ENCODE measurements around the gene IL36B. TPM values are rescaled to one million over a fixed set of nuclear protein-coding genes. Genes with fewer than 3 reads are reported as not detected.

IL36B gene
- total RNA-seq, 1 donor from 2014 or later: not detected

DNA sequence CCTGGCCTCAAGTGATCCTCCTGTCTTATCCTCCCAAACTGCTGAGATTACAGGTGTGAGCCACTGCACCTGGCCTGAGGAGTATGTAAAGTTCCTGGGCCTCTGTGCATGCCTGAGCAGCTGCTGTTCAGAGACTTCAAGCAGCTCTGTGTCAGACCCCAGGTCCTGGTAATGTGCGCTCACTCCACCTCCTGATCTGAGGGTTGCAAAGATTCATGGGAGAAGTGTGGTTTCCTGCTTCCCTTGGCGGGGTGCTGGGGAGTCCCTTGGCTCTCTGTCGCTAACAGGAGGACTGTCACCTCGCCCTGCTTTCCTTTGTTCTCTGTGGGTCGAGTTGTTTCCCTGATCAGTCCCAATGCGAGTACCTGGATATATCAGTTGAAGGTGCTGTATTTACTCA lies 56.0 kb downstream of the IL36B start:
- no peaks in the 10 kb centered on the region for H3K4me1 ChIP-seq
- H3K4me3 ChIP-seq: no peak overlapping the region
- intact Hi-C loops (cut with DNase I): no loop called here
- no peaks in the 10 kb centered on the region for H3K27me3 ChIP-seq
- no peaks in the 10 kb centered on the region for H3K36me3 ChIP-seq
- TF ChIP-seq, protein P1, sequence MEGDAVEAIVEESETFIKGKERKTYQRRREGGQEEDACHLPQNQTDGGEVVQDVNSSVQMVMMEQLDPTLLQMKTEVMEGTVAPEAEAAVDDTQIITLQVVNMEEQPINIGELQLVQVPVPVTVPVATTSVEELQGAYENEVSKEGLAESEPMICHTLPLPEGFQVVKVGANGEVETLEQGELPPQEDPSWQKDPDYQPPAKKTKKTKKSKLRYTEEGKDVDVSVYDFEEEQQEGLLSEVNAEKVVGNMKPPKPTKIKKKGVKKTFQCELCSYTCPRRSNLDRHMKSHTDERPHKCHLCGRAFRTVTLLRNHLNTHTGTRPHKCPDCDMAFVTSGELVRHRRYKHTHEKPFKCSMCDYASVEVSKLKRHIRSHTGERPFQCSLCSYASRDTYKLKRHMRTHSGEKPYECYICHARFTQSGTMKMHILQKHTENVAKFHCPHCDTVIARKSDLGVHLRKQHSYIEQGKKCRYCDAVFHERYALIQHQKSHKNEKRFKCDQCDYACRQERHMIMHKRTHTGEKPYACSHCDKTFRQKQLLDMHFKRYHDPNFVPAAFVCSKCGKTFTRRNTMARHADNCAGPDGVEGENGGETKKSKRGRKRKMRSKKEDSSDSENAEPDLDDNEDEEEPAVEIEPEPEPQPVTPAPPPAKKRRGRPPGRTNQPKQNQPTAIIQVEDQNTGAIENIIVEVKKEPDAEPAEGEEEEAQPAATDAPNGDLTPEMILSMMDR (IDR thresholded peaks at IDR 0.05): no peak
- DNase-seq (ENCODE audit: low spot score in 2 of 2): no peak
- no peak overlapping the region for H3K27ac ChIP-seq
- peaks cover 0 to 4% of the 10 kb centered on the region in 2 donors for H3K9me3 ChIP-seq

DNA sequence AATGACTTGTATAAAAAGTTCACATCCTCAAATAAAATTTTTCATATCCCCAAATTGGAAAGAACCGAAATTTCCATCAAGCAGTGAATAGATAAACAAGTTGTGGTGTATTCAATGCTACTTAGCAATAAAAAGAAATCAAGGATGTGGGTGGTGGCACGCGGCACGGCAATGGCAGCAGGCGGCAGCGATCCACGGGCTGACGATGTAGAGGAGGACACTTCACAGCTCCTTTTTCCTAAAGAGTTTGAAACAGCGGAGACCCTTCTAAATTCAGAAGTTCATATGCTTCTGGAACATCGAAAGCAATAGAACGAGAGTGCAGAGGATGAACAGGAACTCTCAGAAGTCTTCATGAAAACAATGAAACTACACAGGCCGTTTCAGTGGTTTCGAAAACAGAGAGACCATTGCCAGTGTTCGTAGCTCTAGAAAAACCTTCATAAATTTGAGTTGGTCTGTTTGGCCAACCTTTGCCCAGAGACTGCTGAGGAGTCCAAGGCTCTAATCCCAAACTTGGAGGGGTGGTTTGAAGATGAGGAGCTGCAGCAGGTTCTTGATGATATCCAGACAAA lies 57.2 kb downstream of the IL36B start:
- intact Hi-C loops (cut with DNase I): no loop called here

DNA sequence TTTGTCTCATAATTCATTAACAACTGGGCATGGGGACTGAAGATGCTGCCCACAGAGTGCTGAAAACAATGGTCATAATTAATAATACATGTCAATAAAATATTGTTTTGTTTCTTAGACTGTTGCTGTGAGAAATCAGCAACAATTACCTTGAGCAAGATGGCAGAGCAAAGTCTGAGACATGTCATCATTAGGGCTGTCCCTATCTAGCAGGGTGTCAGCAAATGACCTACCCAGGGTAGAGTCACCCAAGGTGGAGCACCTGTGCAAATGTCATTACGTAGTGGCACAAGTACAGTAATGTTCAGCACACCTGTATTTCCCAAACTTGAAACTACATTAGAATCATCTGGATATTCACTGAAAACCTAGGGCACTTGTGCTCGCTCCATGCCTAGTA lies 58.0 kb downstream of the IL36B start:
- DNase-seq (ENCODE audit: low spot score in 2 of 2): no peak
- intact Hi-C loops (cut with DNase I): no loop called here

More for the DNA sequence above, 57.2 kb downstream of the IL36B start:
- TF ChIP-seq, protein P1 (IDR thresholded peaks at IDR 0.05): no peak
- Histone ChIP-seq H3K9me3 (peaks cover 0 to 4% of the 10 kb centered on the region in 2 donors), H3K27ac (no peak overlapping the region), H3K27me3 (no peaks in the 10 kb centered on the region), H3K4me3 (no peak overlapping the region), H3K36me3 (no peaks in the 10 kb centered on the region), H3K4me1 (no peaks in the 10 kb centered on the region)
- no peak for DNase-seq (ENCODE audit: low spot score in 2 of 2)

DNA sequence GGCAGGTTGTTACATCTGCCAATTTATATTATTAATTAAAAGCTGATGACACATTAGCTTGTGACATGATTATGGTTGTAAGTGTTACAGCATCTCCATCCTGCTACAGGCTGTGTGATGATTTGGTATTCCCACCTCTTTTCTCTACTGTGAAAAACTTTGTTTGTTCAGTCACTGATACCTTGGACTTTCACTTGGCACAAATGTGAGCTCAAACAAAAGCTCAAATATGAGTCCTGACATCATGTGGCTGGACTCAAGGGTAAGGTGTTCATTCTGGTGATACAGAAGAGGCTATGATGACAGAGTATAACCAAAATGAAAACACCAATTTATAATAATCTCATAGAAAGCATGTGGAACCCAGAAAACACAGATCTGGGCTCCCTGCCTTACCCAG lies 58.8 kb downstream of the IL36B start:
- no peak overlapping the region for H3K4me3 ChIP-seq
- H3K27ac ChIP-seq: no peak overlapping the region
- H3K9me3 ChIP-seq: peaks cover 0 to 4% of the 10 kb centered on the region in 2 donors
- H3K36me3 ChIP-seq: no peaks in the 10 kb centered on the region
- H3K27me3 ChIP-seq: no peaks in the 10 kb centered on the region
- H3K4me1 ChIP-seq: no peaks in the 10 kb centered on the region
- TF ChIP-seq, protein P1 (IDR thresholded peaks at IDR 0.05): no peak
- no peak for DNase-seq (ENCODE audit: low spot score in 2 of 2)
- intact Hi-C loops (cut with DNase I): no loop called here

More for the DNA sequence above, 58.0 kb downstream of the IL36B start:
- TF ChIP-seq, protein P1 (IDR thresholded peaks at IDR 0.05): no peak
- Histone ChIP-seq H3K4me1 (no peaks in the 10 kb centered on the region), H3K4me3 (no peak overlapping the region), H3K27me3 (no peaks in the 10 kb centered on the region), H3K9me3 (peaks cover 0 to 4% of the 10 kb centered on the region in 2 donors), H3K36me3 (no peaks in the 10 kb centered on the region), H3K27ac (no peak overlapping the region)

DNA sequence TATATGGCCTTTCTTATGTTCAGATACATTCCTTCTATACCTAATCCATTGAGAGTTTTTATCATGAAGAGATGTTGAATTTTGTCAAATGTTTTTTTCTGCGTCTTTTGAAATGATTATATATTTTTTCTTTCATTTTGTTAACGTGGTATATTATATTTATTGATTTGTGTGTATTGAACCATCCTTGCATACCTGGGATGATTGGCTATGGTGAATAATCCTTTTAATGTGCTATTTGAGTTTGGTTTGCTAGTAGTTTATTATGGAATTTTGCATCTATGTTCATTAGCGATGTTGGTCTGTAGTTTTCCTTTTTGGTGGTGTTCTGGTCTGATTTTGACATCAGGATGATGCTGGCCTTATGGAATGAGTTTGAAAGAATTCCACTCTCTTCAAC lies 63.1 kb downstream of the IL36B start:
- intact Hi-C loops (cut with DNase I): no loop called here
- no peak overlapping the region for H3K4me3 ChIP-seq
- TF ChIP-seq, protein P1 (IDR thresholded peaks at IDR 0.05): no peak

DNA sequence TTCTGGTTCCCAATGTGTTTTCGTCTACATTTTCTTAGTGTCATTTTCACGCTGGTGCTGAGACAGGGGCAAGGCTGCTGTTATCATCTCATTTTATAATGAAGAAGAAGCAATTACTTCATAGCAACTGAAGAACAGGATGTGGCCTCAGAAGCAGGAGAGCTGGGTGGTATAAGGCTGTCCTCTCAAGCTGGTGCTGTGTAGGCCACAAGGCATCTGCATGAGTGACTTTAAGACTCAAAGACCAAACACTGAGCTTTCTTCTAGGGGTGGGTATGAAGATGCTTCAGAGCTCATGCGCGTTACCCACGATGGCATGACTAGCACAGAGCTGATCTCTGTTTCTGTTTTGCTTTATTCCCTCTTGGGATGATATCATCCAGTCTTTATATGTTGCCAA lies 67.6 kb downstream of the IL36B start:
- H3K4me1 ChIP-seq: no peaks in the 10 kb centered on the region
- H3K27me3 ChIP-seq: no peaks in the 10 kb centered on the region
- TF ChIP-seq, protein P1 (IDR thresholded peaks at IDR 0.05): no peak
- no peak for DNase-seq (ENCODE audit: low spot score in 2 of 2)
- H3K9me3 ChIP-seq: no peaks in the 10 kb centered on the region
- intact Hi-C loops (cut with DNase I): no loop called here
- no peaks in the 10 kb centered on the region for H3K36me3 ChIP-seq
- H3K27ac ChIP-seq: no peak overlapping the region
- no peak overlapping the region for H3K4me3 ChIP-seq

More for the DNA sequence above, 63.1 kb downstream of the IL36B start:
- Histone ChIP-seq H3K4me1 (no peaks in the 10 kb centered on the region), H3K36me3 (no peaks in the 10 kb centered on the region), H3K27me3 (no peaks in the 10 kb centered on the region), H3K27ac (no peak overlapping the region), H3K9me3 (peaks cover 0 to 4% of the 10 kb centered on the region in 2 donors)
- no peak for DNase-seq (ENCODE audit: low spot score in 2 of 2)
